ENCODE results near the gene ADAM10.

DNA sequence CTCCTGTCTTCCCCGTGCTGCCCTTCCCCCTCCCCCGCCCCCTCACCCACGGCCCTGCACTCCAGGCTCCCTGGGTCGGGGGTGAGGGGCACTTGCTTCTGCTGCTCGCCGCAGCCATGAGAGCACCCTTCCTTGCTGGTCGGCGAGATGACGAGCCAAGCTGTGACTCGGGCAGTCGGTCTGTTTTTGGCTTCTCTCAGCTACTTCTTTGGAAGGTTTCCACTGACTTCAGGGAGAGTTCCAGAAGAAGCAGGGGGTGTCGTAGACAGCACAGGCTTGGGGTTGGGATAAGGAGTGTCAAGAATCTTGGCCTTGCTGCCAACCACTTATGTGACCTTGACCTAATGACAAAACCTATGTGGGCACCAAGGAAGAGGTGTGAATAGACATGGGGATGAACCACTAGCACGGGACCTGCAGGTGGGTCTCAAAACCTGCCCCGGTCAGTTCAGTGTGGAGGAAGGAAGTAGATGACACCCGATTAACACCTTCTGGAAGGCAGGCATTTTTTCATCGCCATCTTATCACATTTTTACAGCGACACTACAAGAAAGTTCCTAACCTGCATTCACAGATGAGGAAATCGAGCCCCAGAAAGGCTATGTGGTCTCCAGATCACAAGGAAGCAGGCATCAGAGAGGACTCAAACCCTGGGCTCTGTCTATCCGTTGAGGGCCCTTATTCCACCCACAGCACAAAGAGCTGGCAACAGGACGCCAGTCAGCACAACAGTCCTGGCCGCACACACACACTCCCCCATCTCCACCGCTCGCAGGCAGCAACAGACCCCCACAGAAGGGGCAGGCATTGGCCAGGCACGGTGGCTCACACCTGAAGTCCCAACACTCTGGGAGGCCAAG lies 196.8 kb downstream of the ADAM10 start:
- TF ChIP-seq, protein P1, sequence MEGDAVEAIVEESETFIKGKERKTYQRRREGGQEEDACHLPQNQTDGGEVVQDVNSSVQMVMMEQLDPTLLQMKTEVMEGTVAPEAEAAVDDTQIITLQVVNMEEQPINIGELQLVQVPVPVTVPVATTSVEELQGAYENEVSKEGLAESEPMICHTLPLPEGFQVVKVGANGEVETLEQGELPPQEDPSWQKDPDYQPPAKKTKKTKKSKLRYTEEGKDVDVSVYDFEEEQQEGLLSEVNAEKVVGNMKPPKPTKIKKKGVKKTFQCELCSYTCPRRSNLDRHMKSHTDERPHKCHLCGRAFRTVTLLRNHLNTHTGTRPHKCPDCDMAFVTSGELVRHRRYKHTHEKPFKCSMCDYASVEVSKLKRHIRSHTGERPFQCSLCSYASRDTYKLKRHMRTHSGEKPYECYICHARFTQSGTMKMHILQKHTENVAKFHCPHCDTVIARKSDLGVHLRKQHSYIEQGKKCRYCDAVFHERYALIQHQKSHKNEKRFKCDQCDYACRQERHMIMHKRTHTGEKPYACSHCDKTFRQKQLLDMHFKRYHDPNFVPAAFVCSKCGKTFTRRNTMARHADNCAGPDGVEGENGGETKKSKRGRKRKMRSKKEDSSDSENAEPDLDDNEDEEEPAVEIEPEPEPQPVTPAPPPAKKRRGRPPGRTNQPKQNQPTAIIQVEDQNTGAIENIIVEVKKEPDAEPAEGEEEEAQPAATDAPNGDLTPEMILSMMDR (IDR thresholded peaks at IDR 0.05; ENCODE audit: control extremely low read depth in 1 of 3, insufficient read depth in 1 of 3, low read depth in 1 of 3, low read length in 3 of 3), result no peak
- TF ChIP-seq FOSL1 (IDR thresholded peaks at IDR 0.05; ENCODE audit: insufficient read depth, low read depth, low read length) (no peak), CEBPB (IDR thresholded peaks at IDR 0.05; ENCODE audit: low read depth, low read length) (no peak), POLR2AphosphoS5 (IDR thresholded peaks at IDR 0.05; ENCODE audit: low read depth, low read length) (no peak), POLR2A (IDR thresholded peaks at IDR 0.05; ENCODE audit: control extremely low read depth in 1 of 2, low read depth in 2 of 2, low read length in 2 of 2) (no peak), BRCA1 (IDR thresholded peaks at IDR 0.05; ENCODE audit: low read depth, low read length) (no peak), CHD2 (IDR thresholded peaks at IDR 0.05; ENCODE audit: low read length) (no peak), EZH2 (IDR thresholded peaks at IDR 0.05; ENCODE audit: low read depth, low read length, severe bottlenecking) (no peak), TCF12 (IDR thresholded peaks at IDR 0.05; ENCODE audit: low read depth, low read length) (no peak), JUN (IDR thresholded peaks at IDR 0.05; ENCODE audit: low read depth, low read length) (no peak), ZNF274 (IDR thresholded peaks at IDR 0.05; ENCODE audit: borderline replicate concordance, extremely low read depth, low read length) (no peak), BCL11A (IDR thresholded peaks at IDR 0.05; ENCODE audit: low read depth in 2 of 2, low read length in 2 of 2) (no peak)
- TF ChIP-seq, protein P2, sequence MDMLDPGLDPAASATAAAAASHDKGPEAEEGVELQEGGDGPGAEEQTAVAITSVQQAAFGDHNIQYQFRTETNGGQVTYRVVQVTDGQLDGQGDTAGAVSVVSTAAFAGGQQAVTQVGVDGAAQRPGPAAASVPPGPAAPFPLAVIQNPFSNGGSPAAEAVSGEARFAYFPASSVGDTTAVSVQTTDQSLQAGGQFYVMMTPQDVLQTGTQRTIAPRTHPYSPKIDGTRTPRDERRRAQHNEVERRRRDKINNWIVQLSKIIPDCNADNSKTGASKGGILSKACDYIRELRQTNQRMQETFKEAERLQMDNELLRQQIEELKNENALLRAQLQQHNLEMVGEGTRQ (IDR thresholded peaks at IDR 0.05; ENCODE audit: low read length), result no peak

Data from H1 (cell line).